ENCODE data around the gene STAB1. TPM values are rescaled to one million over a fixed set of nuclear protein-coding genes. Genes with fewer than 3 reads are reported as not detected.

The STAB1 gene
- polyA plus RNA-seq, 1 donor = 37.3 TPM

DNA sequence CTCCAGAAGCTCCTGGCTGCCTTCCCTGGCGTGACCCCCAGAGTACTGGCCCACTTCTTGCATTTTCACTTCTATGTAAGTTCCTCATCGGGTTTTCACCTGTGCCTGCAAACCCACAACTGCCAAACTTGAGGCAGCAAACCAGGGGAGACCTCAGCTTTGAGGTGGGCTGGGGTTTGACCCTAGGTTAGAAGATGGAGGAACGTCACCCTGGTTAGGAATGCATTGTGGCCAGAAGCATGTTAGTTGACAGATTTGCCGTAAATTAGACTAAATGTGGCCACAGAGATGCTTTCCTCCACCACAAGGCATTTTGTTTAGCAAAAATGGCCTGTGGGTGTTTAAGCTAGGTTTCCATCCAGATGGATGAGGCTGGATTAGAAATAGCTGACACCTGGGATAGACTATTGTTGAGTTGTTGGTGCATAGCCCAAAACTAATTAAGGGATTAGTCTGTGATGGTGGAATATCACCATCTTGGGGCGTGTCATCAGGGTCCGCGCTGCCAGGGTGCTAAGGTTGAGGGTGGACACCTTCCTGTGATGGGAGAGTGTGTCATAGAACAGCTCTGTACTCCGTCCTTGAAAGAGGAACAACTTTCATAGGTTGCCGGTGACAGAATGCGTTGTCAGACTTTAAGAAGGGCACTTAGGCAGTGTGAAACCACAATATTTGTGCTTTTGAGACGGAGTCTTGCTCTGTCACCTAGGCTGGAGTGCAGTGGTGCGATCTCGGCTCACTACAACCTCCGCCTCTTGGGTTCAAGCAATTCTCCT is 36.2 kb upstream of the STAB1 start:
- no peak for DNase-seq (ENCODE audit: low read depth)

DNA sequence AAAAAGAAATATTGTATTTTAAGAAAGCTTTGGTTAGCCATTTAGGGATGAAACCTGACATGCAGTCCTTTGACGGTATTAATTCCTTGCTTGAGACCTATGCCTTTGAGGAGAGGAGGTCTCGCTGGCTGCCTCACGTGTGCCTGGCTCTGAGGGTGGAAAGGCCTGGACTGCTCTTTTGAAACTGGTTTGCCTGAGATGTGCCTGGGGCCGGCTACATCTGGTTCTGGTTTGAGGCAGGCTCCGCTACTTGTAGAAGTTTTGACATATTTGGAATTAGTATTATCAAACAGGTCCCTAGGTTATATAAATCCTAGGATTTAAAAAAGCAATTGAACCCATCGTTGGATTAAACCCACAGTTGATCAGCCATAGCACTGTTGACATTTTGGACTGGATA is 33.3 kb upstream of the STAB1 start:
- DNase-seq (ENCODE audit: low read depth) = no peak

DNA sequence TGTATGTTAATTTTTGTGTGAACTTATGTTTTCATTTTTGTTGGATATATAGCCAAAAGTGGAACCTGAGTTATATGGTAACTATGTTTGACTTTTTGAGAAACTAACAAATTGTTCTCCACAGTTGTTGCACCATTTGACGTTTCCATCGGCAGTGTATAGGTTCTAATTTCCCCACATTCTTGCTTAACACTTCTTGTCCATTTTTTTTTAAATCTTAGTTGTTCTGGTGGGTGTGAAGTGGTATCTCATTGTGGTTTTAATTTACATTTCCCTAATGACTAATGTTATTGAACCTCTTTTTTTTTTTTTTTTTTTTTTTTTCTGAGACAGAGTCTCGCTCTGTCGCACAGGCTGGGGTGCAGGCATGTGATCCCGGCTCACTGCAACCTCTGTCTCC is 31.7 kb upstream of the STAB1 start:
- no peak for DNase-seq (ENCODE audit: low read depth)

DNA sequence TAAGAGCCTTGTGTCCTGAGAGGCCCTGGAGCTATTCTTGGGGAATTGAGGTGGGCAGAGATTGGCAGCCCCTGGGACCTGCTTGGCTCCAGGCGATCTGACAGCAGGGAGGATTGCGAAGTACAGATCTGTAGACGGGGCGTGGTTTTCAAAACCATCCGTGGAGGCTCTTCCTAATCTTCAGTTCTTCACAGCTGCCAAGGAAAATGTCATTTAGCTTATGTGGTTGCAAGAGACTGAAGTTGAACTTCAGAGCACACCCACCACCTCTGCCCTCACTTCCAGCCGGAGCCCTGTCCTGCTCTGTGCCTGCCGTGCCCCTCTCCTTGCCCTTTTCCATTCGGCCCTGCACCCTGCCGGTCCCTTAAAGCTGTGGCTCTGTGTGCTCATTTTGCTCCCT is 26.8 kb upstream of the STAB1 start:
- DNase-seq (ENCODE audit: low read depth) = no peak

GRCh38 chr3:52469001-52469400 is 26.1 kb upstream of the STAB1 start:
- DNase-seq (ENCODE audit: low read depth) = no peak

DNA sequence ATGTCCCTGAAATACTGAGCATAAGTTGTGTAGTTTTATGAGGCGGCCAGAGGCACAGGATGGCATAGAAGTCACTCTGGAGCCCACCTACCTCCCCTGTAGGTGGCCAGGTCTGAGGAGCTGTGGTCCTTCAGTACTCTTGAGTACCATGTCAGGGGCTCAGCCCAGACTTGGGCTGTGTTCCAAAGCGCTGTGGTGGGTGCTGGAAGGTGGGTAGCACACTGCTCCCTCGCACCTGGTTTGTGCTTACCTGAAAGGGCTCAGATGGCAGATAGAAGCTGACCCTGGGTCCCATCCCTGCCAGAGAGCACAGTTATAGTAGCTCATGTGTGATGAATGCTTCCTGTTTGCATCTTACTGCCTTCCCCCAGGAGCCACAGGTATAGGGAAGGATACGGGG is 24.2 kb upstream of the STAB1 start:
- no peak for DNase-seq (ENCODE audit: low read depth)

DNA sequence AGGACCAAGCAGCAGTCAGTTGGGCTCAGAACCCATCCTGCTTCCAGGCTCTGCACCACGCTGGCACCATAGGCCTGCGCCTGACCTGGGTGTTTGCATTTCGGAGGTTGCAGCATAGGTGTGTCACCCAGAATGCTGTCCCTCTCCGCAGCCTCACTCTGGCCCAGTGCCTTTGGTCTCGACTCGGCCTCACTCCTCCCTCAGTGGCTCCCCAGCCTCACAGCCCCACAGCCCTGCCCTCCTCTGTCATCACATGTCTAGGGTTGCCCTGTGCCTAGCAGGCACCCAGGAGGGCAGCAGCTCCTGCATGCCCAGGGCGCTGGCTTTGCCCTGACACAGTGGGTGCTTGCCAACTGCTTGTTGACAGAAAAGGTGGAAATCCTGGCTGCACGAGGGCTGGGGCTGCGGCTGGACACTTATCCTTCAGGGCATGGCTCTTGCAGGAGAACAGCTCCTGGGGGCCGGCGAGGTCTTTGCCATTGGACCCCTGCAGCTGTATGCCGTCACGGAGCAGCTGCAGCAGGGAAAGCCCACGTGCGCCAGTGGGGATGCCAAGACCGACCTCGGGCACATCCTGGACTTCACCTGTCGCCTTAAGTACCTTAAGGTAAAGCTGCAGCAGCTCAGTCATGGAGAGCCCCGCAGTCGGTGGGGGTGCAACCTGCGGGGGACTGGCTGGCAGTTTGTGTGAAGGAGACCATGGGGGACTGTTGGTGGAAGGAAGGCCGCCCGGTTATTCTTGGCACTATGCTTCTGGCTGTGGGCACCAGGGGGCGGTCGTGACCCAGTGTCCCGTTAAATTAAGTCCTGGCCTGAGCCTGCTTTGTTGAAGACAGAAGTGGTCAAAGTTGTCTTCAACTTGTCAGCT is 23.5 kb upstream of the STAB1 start:
- DNase-seq (ENCODE audit: low read depth) = no peak

GRCh38 chr3:52472239-52473000 is 22.7 kb upstream of the STAB1 start:
- no peak for DNase-seq (ENCODE audit: low read depth)

DNA sequence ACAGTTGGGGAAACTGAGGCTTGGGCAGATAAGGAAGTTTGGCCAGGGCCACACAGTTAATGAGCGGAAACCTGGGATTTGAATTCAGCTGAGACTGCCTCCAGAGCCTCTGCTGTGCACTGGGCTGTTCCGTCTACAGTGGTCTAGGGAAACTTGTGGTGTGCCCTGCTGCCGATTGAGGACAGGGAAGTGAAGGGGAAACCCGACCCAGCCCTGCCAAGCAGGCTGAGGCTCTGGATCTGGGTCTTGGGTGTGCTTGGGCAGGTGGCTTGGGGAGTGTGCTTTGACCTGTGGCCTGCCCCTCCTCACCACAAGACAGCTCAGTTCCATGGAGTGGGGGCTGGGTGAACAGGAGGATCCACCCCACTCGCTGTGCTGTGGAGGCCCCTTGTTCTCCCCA is 22.1 kb upstream of the STAB1 start:
- DNase-seq (ENCODE audit: low read depth) = no peak

- no peak for DNase-seq (ENCODE audit: low read depth)
Measured at GRCh38 chr3:52477076-52477795, 17.9 kb upstream of the STAB1 start.

GRCh38 chr3:52477796-52478095 is 17.4 kb upstream of the STAB1 start:
- DNase-seq (ENCODE audit: low read depth) = no peak

- no peak for DNase-seq (ENCODE audit: low read depth)
Measured at GRCh38 chr3:52479037-52479876, 15.9 kb upstream of the STAB1 start.

- DNase-seq (ENCODE audit: low read depth) = no peak
Measured at GRCh38 chr3:52479877-52480575, 15.1 kb upstream of the STAB1 start.

DNA sequence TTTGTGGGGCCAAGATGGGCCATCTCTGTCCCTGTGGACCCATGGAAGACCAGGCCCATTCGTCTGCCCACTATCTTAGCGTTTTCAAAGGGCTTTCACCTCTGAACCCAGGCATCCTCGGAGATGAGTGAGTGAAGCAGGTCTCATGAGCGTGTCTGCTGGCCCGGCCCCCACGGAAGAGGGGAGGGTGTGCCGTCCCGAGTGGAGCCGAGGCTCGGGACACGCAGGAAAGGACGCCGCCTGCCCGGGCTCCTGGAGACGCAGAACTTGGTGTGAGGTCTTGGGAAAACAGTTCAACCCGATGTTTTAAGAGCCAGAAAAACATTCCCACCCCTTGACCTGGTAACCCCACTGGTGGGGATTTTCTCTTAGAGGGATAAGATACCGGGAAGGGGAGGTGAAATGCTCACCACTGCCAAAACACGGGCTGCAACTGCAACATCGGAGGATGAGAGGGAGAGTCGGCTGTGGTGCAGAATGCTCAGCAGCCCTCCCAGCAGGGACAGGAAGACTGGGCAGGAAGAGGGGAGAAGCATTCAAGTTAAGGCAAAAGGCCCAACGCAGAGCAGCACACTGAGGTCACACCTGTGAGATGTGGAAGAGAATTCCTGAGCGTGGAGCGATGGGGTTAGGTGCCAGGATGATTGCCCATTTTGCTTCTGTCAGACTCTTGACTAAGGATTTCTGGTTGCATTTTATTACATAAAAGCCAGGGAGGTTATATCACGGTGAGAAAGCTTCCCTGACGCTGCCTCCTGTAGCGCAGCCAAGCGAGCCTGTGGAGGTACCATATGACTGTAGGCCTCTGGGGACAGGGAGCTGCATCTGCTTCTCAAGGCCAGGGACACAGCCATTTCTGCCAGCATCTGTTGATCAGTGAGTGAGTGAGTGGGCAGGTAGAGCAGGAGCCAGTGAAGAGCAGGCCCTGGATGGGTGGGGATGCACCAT is 14.1 kb upstream of the STAB1 start:
- DNase-seq (ENCODE audit: low read depth) = no peak

GRCh38 chr3:52481819-52482521 is 13.2 kb upstream of the STAB1 start:
- no peak for DNase-seq (ENCODE audit: low read depth)

GRCh38 chr3:52483081-52483480 is 12.1 kb upstream of the STAB1 start:
- no peak for DNase-seq (ENCODE audit: low read depth)

- no peak for DNase-seq (ENCODE audit: low read depth)
Measured at GRCh38 chr3:52483577-52484381, 11.4 kb upstream of the STAB1 start.
